ENCODE data around the gene PPP1R3C. TPM values are rescaled to one million over a fixed set of nuclear protein-coding genes. Genes with fewer than 3 reads are reported as not detected.

PPP1R3C gene
- total RNA-seq, 1 donor from 2014 or later = 180 TPM

DNA sequence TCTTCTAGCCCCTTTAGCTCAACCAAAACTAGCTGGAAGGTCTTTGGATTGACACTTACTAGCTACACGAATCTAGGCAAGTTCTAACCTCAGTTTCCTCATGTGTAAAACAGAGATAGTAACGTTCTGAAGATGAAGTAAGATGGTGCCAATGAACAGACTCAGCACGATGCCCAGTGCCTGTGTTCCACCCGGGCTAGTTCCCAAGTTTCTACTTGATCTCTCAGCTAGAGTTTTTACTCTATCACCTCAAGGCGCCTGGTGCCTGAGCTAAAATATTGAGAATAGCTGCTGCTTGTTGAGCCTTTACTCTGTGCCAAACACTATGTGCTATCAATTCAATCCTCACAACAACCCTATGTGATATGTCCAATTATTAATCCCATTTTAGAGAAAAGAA is 1.4 kb upstream of the PPP1R3C start:
- intact Hi-C loops (cut with micrococcal nuclease) = loop anchor here (5.0 kb wide), 1 partner anchor 82 kb away; no protein-coding TSS in a partner anchor
- DNase-seq (no peak), ATAC-seq (no peak)

- intact Hi-C loops (cut with micrococcal nuclease) = loop anchor here (5.0 kb wide), 1 partner anchor 78 kb away; no protein-coding TSS in a partner anchor
- no peak for DNase-seq
- ATAC-seq = no peak
These were observed 2.2 kb downstream of the PPP1R3C start for GRCh38 chr10:91630625-91631024.

DNA sequence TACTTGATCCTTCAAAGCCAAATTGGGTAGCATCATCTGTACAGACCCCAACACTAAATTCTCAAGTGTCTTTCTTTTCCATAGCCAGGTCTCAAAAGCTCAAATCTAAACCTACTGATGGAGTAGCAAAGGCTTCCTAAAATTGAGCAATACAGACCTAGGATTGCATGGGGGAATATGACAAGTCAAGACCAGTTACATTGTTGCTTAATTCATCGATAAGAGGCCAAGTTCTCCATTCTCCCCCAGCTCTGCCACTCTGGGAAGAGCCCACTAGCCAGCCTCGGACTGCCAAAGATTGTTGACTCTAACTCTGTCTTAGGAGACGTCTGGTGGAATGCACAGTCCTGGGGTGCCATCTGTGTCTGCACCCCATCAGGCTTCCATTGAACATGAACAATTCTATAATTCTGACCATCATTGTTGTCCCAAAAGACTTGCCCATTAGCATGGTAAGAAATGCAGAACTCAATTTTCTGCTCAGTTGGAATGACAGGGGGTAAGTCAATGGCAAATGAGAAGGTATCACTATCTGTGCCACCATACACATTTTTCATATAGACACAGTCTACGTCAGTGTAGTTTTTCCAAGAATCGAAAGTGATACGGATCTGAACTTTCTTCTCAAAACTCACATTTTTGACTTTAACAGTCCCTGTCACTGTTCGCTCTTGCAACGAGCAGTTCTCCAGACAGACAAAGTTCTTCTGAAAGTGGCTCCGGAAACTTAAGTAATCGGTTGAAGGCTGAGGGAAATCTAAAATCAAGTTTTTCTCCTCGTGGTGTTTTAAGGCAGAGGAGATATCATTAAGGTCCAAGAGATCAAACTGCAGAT is 2.9 kb downstream of the PPP1R3C start:
- no peak for DNase-seq
- ATAC-seq = no peak
- intact Hi-C loops (cut with micrococcal nuclease) = loop anchor here (5.0 kb wide), 2 partner anchors 68 to 78 kb away; no protein-coding TSS in a partner anchor

DNA sequence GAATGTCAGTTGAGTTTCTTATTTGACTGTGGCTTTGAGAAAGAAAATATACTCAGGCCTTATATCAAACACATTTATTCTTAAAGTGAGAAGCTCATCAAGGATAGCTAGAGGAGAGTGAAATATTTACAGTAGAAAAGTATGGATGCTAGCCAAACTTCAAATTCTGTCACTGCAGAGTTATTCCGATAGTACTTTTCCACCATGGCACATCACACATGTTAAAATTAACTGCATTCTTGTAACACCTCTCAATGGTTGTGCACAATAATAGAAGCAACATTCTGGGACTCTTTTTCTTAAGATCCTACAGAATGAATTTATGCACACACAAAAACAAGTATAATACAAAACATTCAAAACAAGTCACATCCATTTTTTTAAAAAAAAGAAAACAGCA is 4.5 kb downstream of the PPP1R3C start:
- DNase-seq = no peak
- ATAC-seq = no peak
- intact Hi-C loops (cut with micrococcal nuclease) = loop anchor here (5.0 kb wide), 1 partner anchor 66 kb away; no protein-coding TSS in a partner anchor

DNA sequence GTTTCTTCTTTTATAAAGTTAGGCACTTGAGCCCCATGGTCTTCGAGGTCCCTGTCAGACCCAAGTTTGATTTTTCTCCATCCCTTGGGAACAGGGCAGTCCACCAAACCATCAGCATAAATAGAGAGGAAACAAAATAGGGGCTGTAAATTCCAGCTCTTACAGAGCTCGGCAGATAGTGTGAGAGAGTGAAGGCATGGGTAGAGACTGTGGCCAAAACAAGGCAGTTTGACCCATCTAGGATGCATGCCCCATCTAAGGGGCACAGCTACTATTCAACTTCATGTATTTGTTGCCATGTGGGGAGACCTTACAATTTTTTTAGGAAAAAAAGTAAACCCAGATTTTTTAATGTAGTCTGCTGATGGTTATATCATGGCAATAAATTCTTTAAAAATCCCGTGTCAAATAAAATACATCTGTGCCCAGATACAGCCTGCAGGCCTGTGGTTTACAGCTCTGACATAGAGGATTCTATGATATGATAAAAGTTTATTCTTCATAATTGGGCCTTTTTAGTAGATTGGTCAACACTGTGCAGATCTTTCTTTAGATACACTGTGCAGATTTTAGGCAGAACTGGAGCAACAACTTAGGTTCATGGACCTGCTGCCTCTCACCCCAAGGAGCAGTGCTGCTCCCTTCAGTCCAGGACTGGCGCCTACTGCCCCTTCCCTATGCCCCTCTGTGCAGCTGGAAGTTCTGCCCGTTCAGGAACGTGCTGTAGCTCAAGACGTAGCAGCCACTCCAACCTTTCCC is 5.3 kb downstream of the PPP1R3C start:
- intact Hi-C loops (cut with micrococcal nuclease) = loop anchor here (5.0 kb wide), 1 partner anchor 65 kb away; no protein-coding TSS in a partner anchor
- ATAC-seq (peak; percentile 38), DNase-seq (no peak)

DNA sequence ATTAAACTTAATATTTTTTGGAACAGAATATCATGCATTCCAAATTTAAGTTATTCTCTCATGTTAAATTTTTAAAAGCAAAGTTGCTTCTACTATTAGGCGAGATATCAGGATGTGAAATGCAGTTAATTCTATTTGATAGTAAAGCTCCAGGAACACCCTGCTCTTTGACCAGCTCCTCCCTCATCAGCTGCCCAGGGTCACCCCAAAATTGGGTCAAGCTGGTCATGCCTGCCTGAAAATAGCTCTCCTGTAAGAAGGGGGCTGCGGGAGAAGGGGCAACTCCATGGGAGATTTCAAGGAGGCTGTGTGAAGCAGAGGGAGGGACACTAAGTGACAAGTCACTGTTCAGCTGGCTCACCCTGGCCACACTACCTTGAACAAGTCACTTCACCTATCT is 5.9 kb downstream of the PPP1R3C start:
- peak; percentile 24 for ATAC-seq
- intact Hi-C loops (cut with micrococcal nuclease) = loop anchor here (5.0 kb wide), 1 partner anchor 65 kb away; no protein-coding TSS in a partner anchor
- no peak for DNase-seq

- no peak for DNase-seq
- intact Hi-C loops (cut with micrococcal nuclease) = loop anchor here (5.0 kb wide), 1 partner anchor 62 kb away; no protein-coding TSS in a partner anchor
These were observed 8.2 kb downstream of the PPP1R3C start for GRCh38 chr10:91624633-91625032.

DNA sequence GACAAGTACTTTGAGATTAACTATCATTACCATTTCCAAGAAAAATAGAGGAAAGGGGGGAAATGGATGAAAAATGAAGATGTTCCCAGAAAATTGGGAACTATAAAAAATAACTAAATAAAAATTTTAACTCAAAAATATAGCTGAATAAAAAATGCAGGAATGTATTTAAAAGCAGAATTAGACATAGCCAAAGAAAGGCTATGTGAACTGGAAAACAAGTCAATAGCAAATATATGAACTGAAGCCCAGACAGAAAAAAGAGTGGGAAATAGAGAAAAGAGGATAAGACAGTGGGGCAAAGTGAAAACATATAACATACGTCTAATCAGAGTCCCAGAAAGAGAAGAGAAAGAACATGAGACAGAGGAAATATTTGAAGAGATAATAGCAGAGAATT is 10.3 kb downstream of the PPP1R3C start:
- ATAC-seq (no peak), DNase-seq (no peak)
- intact Hi-C loops (cut with micrococcal nuclease) = no loop called here

More at GRCh38 chr10:91624633-91625032, 8.2 kb downstream of the PPP1R3C start:
- ATAC-seq = no peak

DNA sequence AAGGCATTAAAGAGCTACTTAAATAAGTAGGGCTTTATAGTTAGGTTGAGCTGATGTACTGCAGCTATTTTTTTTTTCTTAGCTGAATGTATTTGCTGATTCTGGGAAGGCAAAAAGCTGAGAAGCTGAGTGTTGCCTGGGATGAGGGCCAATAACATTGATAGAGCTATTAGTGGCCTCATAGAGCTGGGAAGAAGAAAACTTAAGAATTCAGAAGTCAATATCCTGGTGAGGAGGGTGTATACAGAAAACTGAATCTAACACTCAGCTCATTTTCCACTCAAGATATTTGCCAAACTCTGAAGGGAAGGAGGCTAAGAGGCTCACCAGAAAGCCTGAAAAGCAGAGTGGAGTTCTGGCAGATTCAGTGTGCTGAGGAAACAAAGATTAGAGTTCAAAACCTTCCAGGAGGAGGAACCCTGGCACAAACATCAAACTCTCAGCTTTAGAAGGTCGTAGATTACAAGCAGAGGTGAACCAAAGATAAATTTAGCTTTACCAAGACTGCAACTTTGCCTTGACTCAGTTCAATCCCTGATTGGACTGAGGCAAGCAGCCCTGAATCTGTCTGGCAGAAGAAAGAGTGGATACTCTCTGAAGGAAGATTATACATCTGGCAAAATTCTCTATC is 11.3 kb downstream of the PPP1R3C start:
- ATAC-seq (peak; percentile 87), DNase-seq (no peak)
- intact Hi-C loops (cut with micrococcal nuclease) = no loop called here

DNA sequence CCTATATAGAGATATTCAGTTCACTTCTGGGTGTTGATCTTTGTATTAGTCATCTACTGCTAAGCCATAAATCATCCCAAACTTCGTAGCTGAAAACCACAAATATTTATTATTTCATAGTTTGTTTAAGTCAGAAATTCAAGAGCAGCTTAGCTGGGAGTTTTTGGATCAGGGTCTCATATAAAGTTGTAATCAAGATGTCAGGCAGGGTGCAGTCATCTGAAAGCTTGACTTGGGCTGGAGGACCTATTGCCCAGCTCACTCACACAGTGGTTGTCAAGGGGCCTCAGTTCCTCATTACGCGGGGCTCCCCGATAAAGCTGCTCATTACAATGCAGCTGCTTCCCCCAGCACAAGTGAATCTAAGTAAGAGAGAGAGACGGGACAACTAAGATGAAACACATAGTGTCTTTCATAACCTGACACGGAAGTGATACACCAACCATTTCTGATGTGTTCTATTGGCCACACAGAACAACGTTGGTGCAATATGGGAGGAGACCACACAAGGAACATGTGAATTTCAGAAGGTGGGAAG is 15.7 kb downstream of the PPP1R3C start:
- intact Hi-C loops (cut with micrococcal nuclease) = no loop called here
- ATAC-seq (no peak), DNase-seq (no peak)

DNA sequence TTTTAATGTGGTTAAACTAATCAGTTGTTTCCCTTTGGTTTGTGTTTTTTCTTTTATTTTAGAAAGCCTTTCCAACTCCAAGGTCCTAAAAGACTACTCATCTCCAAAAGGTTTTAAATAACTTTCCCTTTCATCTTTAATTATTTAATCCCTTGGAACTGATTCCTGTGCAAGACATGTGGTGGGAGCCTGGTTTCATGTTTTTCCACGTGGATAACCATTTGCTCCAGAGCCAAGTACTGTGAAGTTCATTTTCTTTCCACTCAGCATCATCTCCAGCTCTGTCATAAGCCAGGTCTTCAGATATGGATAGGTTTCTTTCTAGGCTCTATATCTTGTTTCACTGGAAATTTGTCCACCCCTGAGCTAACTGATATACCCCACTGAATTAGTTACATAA is 16.7 kb downstream of the PPP1R3C start:
- DNase-seq = no peak

DNA sequence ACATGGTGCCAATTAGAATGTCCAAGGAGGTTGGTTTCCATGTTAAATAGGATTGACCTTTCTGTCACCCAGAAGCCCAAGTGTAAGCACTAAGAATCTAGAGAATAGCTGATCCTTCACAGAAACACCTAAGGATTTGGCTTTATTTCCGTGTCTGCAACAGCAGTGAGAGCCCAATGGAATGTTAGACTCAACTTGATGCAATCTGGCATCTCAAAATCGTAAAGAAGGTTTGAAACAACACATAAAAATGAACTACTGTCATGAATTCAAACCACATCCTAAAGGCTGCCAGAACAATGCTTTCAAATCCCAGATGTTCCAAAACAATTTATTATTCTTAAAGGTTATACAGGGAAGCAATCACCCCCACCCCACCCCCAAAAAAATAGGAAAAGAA is 18.6 kb downstream of the PPP1R3C start:
- DNase-seq = no peak
- ATAC-seq = no peak
- intact Hi-C loops (cut with micrococcal nuclease) = no loop called here

More for the DNA sequence above, 16.7 kb downstream of the PPP1R3C start:
- intact Hi-C loops (cut with micrococcal nuclease) = no loop called here
- ATAC-seq = no peak

- peak; percentile 39 for ATAC-seq
- intact Hi-C loops (cut with micrococcal nuclease) = no loop called here
- no peak for DNase-seq
These were observed 19.3 kb downstream of the PPP1R3C start for GRCh38 chr10:91613411-91614187.

DNA sequence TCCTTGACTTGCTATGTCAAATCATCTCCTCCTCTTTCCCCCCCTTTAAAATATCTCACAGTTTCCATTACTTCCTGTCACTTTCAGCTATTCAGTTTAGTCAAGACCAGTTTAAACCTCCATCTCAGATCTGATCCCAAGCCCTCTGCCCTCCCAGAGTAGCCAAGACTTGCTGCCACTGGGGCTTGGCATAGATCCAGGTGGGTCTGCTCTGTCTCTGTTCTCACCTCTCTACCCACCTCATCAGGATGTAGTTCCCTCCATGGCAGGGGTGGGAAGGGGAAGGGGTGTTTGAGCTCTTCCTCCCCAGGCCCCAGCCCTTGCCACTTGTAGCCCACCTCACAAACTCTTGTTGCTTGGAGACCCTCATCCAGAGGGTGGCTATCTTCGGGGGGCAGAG is 22.0 kb downstream of the PPP1R3C start:
- ATAC-seq (no peak), DNase-seq (no peak)
- intact Hi-C loops (cut with micrococcal nuclease) = no loop called here

DNA sequence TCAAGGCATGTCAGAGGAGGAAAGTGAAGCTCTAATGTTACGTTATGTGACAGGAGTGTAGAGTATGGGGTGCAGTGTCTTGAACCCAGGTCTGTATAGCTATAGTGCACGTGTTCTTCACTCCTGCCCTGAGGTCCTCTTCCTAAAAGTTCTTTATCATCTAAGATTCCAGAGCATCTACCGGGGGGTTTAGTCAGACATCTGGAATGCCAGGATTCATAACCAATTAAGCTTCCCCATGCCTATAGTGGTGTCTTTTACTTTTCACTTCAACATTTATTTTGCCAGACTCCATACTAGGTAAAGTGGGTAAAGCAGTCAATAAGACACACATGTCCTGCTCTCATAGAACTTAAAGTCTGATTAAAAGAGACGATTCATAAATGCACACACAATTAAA is 22.4 kb downstream of the PPP1R3C start:
- intact Hi-C loops (cut with micrococcal nuclease) = no loop called here
- no peak for DNase-seq
- no peak for ATAC-seq

GRCh38 chr10:91607646-91608403 is 25.0 kb downstream of the PPP1R3C start:
- ATAC-seq (peak; percentile 85), DNase-seq (peak; percentile 44)
- intact Hi-C loops (cut with micrococcal nuclease) = no loop called here

DNA sequence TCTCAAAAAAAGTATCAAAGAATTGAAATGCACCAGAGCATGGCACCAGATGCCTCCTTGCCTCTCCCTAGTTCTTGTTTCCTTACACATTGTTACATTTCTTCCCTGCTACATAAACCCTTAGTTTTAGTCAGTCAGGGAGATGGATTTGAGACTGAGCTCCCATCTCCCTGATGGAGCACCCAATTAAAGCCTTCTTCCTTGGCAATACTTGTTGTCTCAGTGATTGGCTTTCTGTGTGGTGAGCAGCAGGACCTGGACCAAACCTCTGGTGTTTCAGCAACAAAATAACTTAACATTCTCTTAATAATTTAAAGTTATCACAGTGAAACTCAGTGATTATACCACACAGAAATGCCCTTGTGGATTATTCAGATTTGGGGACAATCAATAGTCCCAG is 26.9 kb downstream of the PPP1R3C start:
- intact Hi-C loops (cut with micrococcal nuclease) = no loop called here
- ATAC-seq (no peak), DNase-seq (no peak)
